GM21515 (cell line): ENCODE data around the gene ABHD4.
"Not testable (repeated sequence)": the region's sequence is repeated elsewhere in the genome, so short reads cannot be mapped to it uniquely, and the experiment has no call there.

Experiments
- ATAC-seq: cut with Tn5 transposase; IDR thresholded peaks from one replicate; pipeline ENCODE4 v1.9.1; 2021; ENCODE audit not compliant: unreplicated experiment

ABHD4 gene

DNA sequence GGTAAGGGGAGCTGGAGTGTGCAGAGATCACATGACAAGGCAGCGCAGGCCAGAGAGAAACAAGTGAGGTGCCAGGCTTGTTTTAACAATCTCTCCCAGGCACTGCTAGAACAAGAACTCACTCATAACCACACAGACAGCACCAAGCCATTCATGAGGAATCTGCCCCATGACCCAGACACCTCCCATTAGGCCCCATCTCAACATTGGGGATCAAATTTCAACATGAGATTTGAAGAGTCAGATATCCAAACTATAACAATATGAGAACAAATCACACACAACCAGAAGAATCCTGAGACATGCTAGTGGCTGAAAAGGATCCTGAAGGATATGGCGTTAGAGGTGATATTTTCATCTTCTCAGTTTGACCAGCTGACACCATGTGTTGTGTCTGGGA lies 24.2 kb downstream of the ABHD4 start:
- no peak for ATAC-seq

DNA sequence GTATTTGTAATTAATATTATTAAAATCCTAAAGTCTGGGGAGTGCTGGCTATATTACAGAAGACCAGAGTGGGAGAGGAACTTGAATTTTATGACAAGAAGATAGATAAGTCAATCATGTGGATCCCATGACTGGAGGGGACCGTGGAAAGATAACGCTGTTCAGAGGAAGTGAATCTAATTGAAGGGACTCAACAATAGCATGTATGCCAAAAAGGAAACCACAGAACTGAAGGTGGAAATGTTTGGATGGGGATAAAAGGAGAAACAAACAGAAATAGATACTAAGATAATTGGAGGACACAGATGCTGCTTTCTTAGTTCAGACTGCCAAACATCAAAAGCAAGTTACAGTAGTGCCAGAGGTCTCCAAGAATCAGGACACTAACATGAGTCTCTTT lies 24.9 kb downstream of the ABHD4 start:
- ATAC-seq = no peak

DNA sequence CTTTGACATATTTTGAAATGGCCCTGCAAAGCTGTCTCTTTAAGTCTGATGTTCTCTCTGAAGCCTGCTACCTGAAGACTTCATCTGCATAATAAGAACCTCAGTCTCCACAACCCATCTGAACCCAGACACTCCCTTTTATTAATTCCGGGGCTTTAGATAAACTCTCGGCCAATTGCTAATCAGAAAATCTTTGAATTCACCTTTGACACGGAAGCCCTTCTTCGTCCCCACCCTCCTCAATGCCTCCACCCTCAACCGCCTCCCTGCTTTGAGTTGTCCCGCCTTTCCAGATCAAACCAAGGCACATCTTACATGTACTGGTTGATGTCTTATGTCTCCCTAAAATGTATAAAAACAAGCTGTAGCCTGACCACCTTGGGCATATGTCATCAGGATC lies 28.5 kb downstream of the ABHD4 start:
- ATAC-seq = no peak

GRCh38 chr14:22627506-22628263 lies 29.6 kb downstream of the ABHD4 start:
- no peak for ATAC-seq

DNA sequence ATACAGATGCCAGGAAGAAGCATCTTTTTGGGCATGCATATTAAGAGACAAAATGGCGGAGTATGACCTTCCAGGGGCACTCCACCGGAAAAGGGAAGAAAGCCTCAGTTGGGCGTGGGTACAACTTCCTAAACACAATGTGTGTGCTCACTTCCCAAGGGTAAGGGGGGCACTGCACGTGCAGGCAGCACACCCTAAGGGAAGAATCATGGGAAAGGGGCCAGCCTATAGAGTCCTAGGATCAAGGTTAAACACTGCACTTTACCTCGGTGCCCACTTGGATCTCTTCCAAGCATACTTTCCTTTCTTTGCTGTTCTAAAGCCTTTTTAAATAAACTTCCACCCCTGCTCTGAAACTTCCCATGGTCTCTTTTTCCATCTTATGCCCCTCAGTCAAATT lies 31.3 kb downstream of the ABHD4 start:
- no peak for ATAC-seq

- ATAC-seq = no peak
Measured at GRCh38 chr14:22630066-22630465, 32.0 kb downstream of the ABHD4 start.

- ATAC-seq = no peak
Measured at GRCh38 chr14:22630486-22630885, 32.4 kb downstream of the ABHD4 start.

- ATAC-seq = no peak
Measured at GRCh38 chr14:22634233-22634900, 36.3 kb downstream of the ABHD4 start.

DNA sequence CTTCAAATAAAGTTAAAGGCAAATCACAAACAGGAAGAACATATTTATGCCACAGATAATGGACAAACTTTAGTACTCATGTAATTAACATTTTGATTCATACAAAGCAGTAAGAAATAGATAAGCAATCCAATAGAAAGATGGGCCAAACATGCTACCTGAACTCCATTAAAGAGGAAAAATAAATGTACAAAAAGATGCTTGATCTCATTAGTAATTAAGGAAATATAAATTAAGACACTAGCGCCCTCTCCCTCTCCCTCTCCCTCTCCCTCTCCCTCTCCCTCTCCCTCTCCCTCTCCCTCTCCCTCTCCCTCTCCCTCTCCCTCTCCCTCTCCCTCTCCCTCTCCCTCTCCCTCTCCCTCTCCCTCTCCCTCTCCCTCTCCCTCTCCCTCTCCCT lies 37.9 kb downstream of the ABHD4 start:
- ATAC-seq = not testable (repeated sequence)

- no peak for ATAC-seq
Measured at GRCh38 chr14:22640192-22640591, 42.1 kb downstream of the ABHD4 start.

DNA sequence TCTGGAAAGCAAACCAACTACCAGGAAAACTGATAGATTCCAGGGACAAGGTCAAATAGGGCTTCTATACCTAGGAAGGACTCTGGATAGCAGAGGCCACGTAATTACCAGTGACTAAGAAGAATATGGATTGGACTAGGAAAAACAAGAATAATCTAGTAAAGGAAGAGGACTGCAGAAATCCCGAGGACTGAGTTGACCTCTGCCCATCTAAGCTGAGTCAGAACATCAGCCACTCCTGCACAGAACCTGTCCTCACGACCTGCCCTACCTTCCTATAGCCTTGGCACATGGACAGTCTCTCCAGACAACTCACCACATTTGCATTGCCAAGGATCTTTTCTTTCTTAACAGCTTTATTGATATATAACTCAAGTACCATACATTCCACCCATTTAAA lies 43.7 kb downstream of the ABHD4 start:
- ATAC-seq = no peak

- no peak for ATAC-seq
Measured at GRCh38 chr14:22644305-22644635, 46.2 kb downstream of the ABHD4 start, which contains the start of gene OR6J1. Gene OR6J1, minus strand, starts transcription at chr14:22644352. Its CDS starts 9,541 bp downstream, at chr14:22634811.

- no peak for ATAC-seq
Measured at GRCh38 chr14:22646570-22647254, 48.6 kb downstream of the ABHD4 start.

DNA sequence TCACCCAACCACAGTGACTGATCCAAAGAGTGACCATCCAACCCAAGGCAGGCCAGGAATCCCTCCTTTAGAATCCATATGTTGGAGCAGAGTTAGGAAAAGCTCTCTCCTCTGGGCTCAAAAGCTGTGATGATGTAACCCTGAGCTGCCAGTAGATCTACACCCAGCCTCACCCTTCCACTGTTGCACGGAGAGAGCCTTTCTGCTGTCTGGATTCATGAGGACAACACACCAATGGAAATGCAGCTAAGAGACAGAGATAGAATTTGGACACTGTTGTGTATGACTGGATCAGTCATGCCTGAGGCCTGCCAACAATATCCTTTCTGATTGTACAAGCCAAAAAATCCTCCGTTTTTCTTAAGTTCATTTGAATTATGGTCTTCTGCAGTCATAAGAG lies 50.4 kb downstream of the ABHD4 start:
- ATAC-seq = no peak

- no peak for ATAC-seq
Measured at GRCh38 chr14:22650046-22650739, 52.1 kb downstream of the ABHD4 start.

GRCh38 chr14:22650960-22651521 lies 52.9 kb downstream of the ABHD4 start:
- no peak for ATAC-seq

DNA sequence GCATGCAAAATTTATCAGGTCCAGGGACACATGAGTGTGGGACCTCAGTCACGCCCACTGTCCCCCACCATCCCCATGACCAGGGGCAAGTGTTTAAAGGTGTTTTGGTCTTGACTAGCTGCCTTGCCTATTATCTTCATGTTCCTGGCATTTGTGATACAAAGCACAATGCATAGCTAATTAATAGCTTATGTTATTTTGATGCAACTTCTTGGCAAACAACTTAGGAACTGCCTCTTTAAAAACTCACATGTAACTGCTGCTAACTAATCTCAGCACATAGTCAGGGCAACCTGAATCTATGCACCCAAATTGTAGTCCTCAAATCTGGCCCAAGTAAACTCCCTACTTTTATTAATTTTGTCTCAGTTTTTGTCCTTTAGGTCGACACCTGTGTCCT lies 53.5 kb downstream of the ABHD4 start:
- no peak for ATAC-seq

DNA sequence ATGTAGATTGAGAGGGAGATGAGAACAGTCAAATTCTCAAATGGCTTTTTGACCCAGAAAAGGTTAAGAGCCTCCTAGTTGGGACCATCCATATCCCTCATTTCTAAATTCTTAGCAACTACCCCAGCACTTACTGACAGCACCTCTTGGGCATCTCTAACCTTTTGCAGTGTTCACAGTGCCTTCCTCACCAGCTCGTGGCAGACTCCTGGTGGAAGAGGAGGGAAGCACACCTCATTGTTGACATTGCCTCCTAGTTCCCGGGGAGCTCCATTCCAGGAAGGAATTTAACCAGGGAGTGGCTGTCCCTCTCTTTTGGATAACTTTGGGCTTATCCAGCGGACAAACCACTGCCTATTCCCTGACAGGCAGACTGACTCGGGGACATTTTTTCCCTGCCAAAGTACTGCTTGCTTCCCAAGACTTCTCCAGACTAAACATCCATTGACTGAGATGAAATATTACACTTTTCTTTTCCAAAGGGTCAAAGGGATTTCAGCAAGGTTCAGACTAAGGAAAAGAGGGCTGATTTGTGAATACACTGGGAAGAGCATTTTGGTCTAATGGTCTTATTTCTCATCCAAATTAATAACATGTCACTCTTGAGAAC lies 55.0 kb downstream of the ABHD4 start:
- no peak for ATAC-seq

- ATAC-seq = no peak
Measured at GRCh38 chr14:22656226-22656625, 58.1 kb downstream of the ABHD4 start.

DNA sequence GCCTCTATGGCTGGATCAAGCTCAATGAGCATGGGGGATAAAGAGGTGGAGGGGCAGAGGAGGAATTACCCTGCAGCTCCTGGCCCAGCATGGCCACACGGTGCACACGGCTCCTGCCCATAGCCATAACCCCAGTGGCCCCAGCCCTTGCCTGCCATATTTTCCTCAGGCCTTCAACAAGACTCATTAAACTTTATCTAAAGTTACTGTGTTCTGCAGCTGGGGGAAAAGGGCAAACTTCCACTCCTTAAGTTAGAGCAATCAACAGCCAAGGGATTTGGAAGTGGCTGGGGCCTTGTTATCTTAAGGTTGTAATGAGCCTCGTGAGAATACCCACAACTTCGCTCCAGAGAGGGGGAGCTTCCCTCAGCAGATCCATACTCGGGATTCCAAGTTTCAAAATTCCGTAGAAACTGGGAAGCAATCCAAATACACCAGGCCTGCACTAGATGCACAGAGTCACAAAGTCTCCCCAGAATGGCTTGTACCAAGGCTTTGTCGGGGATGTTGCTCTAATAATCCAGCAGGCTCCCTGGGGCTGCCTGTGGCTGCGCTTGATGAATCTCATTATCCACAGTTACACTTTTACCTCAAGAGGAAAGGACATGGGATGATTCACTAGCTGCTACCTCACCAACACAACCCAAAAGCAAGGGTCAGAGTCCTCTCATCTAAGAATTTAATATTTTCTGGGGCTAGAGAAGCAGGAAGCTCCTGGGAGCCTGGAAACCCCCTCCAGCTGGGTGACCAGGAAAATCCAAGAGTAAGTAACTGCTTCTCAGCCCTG lies 59.0 kb downstream of the ABHD4 start:
- no peak for ATAC-seq
